CD4-positive, alpha-beta T cell treated with Interleukin-17A for 1 hour (primary cell): ENCODE measurements around the gene KRT34.
"Not testable (repeated sequence)": the region's sequence is repeated elsewhere in the genome, so short reads cannot be mapped to it uniquely, and the experiment has no call there.

ENCODE experiments used
- DNase-seq: peaks from one replicate; pipeline ENCODE4 v3.0.0-alpha.2; 2020

The KRT34 gene

DNA sequence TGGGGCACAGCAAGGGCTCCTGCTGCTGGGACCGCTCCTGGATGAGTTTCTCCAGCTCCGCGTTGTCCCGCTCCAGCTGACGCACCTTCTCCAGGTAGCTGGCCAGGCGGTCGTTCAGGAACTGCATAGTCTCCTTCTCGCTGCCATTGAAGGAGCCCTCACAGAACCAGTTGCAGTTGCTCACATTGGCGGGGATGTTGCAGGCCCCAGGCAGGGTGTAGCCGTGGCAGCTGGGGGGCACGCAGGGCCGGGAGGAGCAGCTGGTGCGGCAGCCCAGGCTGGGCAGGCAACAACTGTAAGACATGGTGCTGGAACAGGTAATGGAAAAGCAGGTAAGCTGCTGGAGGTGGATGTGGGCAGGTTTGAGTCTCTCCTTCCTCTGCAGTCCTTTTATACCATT lies at the start of gene KRT34:
Gene KRT34, minus strand, starts transcription at position 364 of the 400 bp plus-strand sequence. Its CDS starts 60 bp downstream, at position 304.
- not testable (repeated sequence) for DNase-seq

GRCh38 chr17:41430376-41430775 lies 48.3 kb upstream of the KRT34 start:
- DNase-seq: not testable (repeated sequence)

DNA sequence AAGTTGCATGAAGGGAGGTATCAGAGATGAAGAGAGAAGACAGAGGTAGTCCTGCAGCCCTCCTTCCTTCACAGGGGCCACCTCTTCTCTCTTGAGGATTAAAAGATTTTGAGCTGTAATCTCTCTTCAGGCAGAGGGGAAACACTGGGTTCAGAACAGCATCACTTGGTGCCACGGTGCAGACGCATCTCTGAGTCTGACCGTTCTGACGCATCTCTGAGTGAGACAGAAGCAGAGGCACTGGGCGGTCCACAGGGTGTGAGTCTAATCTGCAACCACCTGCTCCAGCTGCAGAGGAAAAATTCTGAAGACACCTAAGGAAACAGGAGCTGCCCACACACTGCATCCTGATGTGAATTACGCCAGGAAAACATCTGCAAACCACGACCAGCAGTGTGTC lies 47.6 kb upstream of the KRT34 start:
- DNase-seq: no peak

DNA sequence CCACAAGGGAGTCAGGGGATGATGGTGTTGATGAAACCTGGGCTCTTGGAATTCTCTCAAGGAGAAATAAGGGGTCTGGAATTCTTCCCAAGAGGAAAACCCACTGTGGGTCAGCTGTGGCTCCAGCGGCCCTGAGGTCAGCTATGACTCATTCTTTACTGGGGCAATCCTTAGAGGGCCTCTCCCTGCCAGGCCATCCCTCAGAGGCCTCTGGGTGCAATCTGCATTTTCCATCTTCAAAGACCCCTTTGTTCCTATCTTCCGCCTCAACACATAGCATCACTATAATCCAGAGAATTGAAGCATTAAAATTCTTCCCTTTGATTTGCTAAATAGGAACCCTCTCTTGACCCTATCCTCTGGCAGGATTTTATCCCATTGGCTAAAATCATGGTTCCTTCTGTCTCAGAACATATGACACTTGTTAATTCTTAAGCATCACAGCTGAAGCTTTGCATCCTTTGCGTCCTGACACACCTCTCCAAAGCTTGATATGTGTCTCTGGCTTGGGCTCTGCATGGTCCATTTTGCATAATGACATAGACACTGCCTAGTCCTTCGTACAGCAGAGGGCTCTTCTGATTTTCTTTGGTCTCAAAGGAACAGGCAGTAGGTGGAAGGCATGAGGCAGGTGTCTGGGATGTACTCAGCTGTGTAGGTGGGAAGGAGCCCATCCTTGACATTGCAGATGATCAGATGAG lies 46.6 kb upstream of the KRT34 start:
- no peak for DNase-seq

DNA sequence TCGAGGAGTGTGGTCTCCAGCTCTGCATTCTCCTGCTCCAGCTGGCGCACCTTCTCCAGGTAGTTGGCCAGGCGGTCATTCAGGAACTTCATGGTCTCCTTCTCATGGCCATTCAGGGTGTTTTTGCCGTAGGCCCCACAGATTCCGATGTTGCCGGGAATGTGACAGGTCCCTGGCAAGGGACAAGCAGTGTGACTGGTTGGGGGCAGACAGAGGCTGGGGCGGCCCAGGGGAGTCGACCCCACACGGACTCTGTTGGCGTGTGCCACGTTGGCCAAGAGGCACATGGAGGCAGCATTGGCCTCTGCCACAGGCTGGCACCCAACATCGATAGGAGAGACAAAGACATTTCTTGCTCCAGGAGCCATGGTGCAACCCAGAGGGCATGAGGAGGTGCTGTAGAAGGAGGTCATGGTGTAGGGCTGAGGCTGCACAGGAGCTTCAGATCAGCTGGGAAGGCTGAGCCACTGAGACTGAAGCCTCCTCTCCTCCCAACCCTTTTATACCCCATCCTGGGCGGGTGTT lies 42.1 kb upstream of the KRT34 start, which contains the start of gene KRT37:
Gene KRT37, minus strand, starts transcription at position 475 of the 525 bp plus-strand sequence. Its CDS starts 62 bp downstream, at position 413.
- no peak for DNase-seq

DNA sequence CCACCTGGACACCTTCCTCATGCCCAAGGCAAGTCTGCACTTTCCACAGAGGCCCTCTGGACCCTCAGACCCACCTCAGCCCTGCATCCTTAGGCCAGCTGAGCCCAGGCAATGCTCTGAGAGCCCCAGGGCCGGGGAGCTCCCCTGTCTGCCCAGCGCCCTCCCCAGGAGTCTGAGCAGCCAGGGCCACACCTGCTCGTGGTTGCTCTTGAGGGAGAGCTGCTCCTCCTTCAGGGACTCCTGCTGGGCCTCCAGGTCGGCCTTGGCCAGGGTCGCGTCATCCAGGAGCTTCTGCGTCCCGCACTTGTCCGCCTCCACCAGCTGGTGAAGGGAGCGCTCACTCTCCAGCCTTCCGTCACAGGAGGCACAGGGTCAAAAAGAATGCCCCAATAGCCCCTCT lies 40.5 kb upstream of the KRT34 start:
- not testable (repeated sequence) for DNase-seq

DNA sequence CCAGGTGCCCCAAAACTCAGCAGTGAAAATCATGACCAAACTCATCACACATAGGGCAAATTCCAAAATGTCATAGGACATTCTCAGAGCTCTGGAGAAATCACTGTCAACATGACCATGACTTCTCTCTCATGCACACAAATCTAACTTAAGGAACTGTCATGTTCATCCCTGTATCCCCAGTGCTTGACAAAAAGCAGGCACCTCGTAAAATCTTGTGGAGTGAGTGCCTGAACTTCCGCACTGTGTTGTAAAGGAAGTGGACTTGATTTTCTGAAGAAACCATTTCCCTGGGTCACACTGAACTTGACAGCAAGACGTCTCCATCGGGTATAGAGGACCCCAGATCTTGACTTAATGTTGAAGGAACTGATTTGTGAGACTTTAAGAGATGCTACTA lies 39.5 kb upstream of the KRT34 start:
- no peak for DNase-seq

GRCh38 chr17:41421116-41421515 lies 39.0 kb upstream of the KRT34 start:
- no peak for DNase-seq

DNA sequence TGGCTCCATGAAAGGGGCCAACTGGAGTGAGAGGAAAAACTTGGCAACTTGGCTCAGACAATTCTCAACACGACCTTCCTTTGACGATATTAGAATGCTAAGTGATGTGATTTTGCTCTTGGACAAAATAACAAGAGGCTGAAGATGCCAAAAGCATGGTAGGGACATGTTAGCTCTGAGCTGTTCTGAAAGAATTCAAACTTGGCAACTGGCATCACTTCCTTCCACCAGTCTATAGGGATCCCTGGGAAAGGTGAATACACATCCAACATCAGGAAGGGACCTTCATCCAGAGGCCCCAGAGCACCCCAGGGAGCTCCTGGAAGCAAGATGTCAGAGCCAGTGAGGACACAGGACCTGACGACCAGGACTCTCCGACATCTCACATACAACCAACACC lies 38.0 kb upstream of the KRT34 start:
- no peak for DNase-seq

GRCh38 chr17:41419716-41420115 lies 37.6 kb upstream of the KRT34 start:
- no peak for DNase-seq

GRCh38 chr17:41418116-41418860 lies 36.2 kb upstream of the KRT34 start:
- DNase-seq: no peak

DNA sequence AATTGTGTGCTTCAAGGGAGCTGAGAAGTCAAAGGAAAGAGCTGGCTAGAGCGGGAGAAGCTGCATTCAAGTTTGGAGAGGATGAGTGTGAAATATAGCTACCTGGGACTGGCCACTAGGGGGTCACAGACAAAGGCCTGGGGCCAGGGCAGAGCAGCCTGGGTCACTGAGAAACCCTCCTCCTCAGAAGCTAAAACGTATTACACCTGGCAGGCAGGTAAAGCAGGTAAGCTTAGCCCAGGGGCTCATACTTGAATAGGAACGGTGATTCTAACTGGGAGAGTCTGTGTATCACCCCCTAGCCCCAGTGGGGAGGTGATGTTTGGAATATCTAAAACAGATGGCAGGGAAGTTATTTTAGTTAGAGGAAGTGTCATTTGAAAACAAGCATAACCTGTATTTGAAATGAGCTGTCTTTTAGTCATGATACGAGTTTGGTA lies 35.5 kb upstream of the KRT34 start:
- DNase-seq: no peak

DNA sequence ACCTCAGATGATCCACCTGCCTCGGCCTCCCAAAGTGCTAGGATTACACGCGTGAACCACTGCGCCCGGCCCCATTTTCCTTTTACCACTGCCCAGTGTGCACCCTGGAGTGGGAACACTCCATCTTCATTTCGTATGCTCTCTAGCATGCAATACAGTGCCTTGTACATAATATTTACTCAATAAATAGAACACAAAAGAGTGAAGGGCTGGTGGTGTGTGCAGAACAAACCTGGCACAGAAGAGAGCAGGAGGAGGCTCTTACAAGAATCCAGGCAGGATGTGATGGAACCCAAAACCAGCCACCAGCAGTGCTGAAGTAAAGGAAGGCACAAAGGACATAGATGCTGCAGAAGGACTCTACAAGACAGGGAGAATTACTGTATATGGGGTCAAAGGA lies 35.0 kb upstream of the KRT34 start:
- DNase-seq: no peak

DNA sequence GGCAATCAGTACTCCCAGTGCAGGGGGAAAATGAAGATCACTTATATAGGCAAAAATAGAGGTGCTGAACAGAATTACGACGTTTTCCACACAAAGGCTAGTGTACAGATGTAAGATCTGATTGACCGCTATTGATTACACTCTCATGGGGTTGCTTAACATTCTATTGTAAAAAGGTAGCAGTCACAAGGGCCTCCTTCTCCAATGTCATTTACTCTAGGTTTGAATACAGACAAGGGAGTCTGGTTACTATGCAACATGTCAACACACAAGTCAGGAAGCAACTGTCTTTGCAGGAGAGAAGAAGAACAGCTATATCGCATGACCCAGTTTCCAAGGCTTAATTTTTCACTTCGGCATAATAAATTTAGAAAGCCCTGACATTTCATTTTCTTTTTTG lies 34.4 kb upstream of the KRT34 start:
- DNase-seq: no peak

DNA sequence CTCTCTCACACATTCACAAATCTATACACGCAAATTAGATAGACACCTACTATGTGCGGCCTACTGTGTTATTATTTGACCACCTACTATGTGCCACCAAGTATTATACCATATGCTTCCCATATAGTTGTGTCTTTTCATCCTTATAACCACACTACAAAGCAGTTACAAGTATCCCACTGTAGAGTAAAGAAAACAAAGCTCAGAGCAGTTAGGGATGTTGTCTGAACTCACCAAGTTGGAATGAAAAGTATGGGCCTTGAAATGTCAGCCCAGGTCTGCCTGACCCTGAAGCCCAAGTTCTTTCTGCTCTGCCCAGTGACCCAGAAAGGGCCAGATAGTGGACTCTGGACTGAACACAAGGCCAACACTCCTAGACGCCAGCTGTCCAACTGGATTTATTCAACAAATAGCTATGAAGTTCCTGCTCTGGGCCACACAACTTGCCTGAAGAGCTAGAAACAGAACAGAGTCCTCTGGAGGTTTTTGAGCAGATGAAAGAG lies 33.8 kb upstream of the KRT34 start:
- no peak for DNase-seq

DNA sequence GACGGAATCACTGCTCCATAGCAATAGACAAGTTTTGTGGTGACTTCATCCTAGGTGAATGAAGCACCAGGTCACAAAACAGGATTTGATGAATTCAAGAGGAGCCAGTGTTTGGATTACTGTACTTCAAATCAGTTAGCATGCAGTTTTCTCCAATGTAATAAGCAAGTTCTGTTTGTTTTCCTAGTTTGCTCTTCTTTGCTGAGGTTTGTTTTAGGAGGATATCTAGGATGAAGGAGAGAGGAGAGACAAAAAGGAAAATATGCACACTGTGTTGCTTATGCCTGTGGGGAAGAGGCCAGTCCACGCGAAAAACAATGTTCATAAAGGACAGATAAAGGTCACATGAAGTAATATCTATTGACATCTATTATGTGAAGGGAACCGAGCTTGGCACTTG lies 33.3 kb upstream of the KRT34 start:
- no peak for DNase-seq

DNA sequence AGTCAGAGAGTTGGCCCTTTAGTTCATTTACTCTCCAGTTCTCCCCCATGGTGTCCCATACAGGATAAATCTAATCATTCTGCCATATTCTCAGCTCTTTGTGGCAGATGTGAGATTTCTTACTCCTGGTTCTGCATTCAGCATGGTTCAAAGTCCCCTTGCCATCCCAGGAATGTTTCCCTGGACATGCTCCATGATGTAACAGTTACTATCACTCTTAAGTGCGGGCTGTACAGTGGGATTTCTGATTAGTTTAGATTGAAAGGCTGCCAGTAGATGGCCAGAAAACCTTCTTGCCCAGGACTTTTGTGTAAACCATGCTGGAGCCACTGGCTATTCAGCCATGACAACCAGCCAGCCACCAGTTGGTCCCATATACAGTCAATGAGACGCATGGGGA lies 31.9 kb upstream of the KRT34 start:
- no peak for DNase-seq

DNA sequence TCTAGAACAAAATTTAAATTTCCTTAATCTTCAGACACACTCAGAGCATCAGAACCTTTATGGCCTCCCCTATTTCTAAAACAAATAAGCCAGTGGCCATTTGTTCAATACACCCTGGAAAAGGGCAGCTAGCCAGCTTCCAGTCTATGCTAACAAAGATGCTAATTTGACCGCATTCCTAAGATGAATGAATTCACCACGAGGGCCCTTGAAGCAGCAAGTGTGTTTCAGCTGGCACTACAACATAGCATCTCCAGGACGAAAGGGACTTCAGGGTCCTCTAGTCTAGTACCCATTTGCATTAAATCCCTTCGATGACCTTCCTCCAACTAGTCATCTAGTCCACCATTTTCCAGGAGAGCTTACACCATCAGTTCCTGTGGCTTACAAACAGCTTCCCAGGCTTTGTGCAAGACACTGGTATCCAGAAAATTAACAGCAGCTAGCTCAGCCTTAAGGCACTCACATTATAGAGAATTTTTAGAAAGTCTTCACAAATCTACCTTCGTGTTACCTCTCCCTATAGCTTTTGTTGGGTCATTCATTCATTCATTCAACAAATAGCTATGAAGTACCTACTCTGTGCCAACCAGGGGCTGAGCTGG lies 31.3 kb upstream of the KRT34 start:
- no peak for DNase-seq

DNA sequence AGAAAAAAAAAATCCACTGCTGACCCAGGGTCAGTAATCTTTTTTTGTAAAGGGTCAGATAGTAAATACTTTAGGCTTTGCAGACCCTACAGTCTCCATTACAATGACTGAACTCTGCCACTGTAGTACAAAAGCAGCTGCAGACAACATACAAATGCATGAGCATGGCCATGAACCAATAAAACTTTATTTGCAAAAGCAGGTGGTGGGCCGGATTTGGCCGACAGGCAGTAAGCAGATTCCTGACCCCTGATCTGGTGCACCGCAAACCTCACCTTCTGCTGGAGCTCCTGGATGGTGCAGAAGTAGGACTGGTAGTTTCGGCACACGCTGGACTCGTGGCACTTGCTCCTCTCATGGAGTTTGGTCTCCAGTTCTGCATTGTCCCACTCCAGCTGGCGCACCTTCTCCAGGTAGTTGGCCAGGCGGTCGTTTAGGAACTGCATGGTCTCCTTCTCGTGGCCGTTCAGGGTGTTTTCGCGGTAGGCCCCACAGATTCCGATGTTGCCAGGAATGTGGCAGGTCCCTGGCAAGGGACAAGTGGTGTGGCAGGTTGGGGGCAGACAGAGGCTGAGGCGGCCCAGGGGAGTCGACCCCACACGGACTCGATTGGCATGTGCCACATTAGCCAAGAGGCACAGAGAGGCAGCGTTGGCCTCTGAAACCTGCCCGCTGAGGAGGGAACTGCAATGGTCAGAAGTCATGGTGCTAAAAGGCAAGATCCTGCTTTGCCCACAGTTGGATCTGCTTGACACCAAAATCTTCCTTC lies 29.1 kb upstream of the KRT34 start:
- no peak for DNase-seq

- no peak for DNase-seq
These were observed 25.1 kb upstream of the KRT34 start for GRCh38 chr17:41407226-41407625.

DNA sequence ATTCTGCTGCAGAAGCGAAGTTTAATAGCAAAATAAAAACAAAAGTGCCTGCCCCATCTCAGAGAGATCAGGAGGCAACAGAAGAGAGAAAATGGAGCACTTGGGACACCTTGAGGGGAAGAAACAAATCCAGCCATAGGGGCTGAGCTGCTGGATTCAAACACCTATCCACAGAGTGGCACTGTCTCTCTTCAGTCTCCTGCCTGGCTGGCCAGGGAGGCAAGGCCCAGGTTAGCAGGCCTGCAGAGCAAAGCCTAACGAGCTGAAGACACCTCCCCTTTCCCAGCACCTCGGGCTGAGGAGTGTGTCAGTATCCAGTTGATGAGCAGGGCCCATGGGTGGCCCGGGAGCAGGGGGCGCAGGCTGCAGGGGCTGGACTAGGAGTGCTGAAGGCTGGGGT lies 24.1 kb upstream of the KRT34 start:
- DNase-seq: no peak

DNA sequence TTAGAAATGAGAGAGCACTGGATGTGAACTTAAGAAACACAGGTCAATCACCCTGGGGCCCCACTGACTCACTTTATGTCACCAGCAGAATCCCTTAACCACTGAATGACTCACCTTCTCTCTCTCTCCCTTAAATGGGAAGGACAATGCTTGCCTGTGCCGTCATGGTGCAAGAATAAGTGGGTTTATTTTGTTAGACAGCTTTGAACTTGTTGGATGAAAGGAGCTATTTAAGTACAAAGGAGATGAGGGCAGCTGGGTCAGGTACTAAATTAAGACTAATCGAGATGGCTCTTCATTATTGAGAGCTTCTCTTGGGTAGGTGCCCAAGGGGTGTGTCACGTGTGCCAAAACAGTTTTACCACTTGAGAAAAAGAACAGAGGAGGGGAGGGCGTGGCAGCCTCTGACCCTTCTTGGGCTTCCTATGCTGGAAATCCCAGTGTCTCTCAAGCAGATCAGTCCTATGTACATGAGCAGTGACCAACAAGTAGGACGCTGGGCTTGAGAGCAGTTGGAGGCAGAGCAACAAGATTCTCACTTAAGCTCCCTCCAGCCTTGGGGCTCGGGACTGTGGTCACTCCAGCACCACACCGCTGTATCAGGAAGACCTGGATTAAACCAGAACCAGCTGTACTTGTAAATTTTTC lies 22.0 kb upstream of the KRT34 start:
- DNase-seq: peak; percentile 42
